HL-60 (cell line): ENCODE results near the gene FAT1.

ENCODE experiments used
- GABPA ChIP-seq: IDR thresholded peaks from 2 replicates; pipeline ENCODE4 v1.6.1; 2012; ENCODE audit warnings: low read depth
- POLR2AphosphoS5 ChIP-seq: IDR thresholded peaks from 2 replicates; pipeline ENCODE4 v1.6.1; 2012; ENCODE audit warnings: low read depth
- SPI1 ChIP-seq: IDR thresholded peaks from 2 replicates; pipeline ENCODE4 v1.6.1; 2012; ENCODE audit warnings: low read depth, mild to moderate bottlenecking, borderline replicate concordance
- TF ChIP-seq, protein P1 (sequence below): IDR thresholded peaks from one replicate; pipeline ENCODE4 v1.5.1; 2011; ENCODE audit warnings: low read length, control low read depth, inconsistent platforms; ENCODE audit not compliant: insufficient read depth

DNA sequence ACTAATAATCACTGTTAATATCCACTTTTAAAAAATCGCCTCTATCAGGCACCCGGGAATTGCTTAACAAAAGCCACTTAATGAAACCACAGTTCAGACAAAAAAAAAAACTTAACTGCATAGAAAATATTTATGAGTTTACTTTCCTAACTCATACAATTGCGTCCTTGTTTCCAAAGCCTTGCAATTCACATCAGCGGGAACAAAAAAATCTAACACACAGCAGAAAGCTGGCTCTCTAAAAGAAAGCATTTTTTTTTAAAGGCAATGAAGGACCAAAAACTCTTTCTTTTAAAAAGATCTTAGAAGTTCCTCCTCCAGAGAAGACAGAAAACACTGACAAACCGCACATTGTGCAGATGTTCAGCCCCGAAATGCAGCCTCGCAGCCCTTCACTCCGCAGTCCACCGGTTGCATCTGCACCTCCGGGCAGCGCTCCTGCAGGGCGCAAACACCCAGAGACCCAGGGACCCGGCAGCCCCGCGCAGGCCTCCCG lies 812 bp downstream of the FAT1 start:
- TF ChIP-seq POLR2AphosphoS5 = no peak
- TF ChIP-seq, protein P1, sequence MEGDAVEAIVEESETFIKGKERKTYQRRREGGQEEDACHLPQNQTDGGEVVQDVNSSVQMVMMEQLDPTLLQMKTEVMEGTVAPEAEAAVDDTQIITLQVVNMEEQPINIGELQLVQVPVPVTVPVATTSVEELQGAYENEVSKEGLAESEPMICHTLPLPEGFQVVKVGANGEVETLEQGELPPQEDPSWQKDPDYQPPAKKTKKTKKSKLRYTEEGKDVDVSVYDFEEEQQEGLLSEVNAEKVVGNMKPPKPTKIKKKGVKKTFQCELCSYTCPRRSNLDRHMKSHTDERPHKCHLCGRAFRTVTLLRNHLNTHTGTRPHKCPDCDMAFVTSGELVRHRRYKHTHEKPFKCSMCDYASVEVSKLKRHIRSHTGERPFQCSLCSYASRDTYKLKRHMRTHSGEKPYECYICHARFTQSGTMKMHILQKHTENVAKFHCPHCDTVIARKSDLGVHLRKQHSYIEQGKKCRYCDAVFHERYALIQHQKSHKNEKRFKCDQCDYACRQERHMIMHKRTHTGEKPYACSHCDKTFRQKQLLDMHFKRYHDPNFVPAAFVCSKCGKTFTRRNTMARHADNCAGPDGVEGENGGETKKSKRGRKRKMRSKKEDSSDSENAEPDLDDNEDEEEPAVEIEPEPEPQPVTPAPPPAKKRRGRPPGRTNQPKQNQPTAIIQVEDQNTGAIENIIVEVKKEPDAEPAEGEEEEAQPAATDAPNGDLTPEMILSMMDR = no peak
- no peak for TF ChIP-seq SPI1
- no peak for TF ChIP-seq GABPA
